Cardiac muscle cell (in vitro differentiated cells and primary cell): ENCODE results near the gene OR1J1. TPM values are rescaled to one million over a fixed set of nuclear protein-coding genes. Genes with fewer than 3 reads are reported as not detected.

ENCODE experiments used
- DNase-seq, 2 donors: peaks; one replicate each; pipeline versions ENCODE4 v3.0.0 to v3.0.0-alpha.2; 2010 to 2017; ENCODE audit warnings: low read depth in 1 of 2, low spot score in 1 of 2
- H3K27ac ChIP-seq: fragments of 200-600 bp; sonication (generic); 2 replicates; pipeline ENCODE4 v1.5.1; 2016
- H3K27me3 ChIP-seq: fragments of 200-600 bp; sonication (generic); 2 replicates; pipeline ENCODE4 v1.6.0; 2016; ENCODE audit warnings: control low read depth
- H3K36me3 ChIP-seq: fragments of 200-600 bp; sonication (generic); 2 replicates; pipeline ENCODE4 v1.5.1; 2016; ENCODE audit warnings: control low read depth
- H3K4me1 ChIP-seq: fragments of 200-600 bp; sonication (generic); 2 replicates; pipeline ENCODE4 v1.8.1; 2017; ENCODE audit warnings: low read depth, mild to moderate bottlenecking, mixed run types
- H3K4me3 ChIP-seq: fragments of 200-600 bp; sonication (generic); 2 replicates; pipeline ENCODE4 v1.5.1; 2016; ENCODE audit warnings: mild to moderate bottlenecking
- H3K9me3 ChIP-seq: fragments of 200-600 bp; sonication (generic); 2 replicates; pipeline ENCODE4 v1.5.1; 2017; ENCODE audit warnings: low read depth, mild to moderate bottlenecking, control low read depth
- polyA plus RNA-seq: library from polyadenylated mRNA; unstranded; fragments of >200 nt; fragmentation: Nextera tagmentation; extraction: Ambion mirVana; gene quantifications from 2 replicates; pipeline ENCODE4 v1.2.1, GENCODE V29; 2016
- total RNA-seq: library from RNA; depleted of rRNA; stranded (reverse); fragments of >200 nt; gene quantifications from 2 replicates; pipeline ENCODE4 v1.2.3, GENCODE V29; 2016
- TF ChIP-seq, protein P1 (sequence below): IDR thresholded peaks from 2 replicates; pipeline ENCODE4 v1.5.1; 2012; ENCODE audit warnings: low read depth, mild to moderate bottlenecking, low read length

OR1J1 gene
- total and polyA plus RNA-seq, 2 experiments from 2014 or later: not detected

- H3K36me3 ChIP-seq: no peaks in the 10 kb centered on the region
These were observed 40.5 kb upstream of the OR1J1 start for GRCh38 chr9:122518226-122518625.

DNA sequence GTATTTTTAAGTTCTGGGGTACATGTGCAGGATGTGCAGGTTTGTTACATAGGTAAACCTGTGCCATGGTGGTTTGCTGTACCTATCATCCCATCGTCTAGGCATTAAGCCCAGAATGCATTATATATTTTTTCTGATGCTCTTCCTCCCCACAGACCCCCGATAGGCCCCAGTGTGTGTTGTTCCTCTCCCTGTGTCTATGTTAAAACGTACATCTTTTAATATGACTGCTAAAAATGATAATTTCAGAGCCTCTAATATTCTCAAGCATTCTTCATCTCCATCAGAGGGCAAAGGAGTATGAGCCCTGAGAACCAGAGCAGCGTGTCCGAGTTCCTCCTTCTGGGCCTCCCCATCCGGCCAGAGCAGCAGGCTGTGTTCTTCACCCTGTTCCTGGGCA lies 32.8 kb upstream of the OR1J1 start, which contains the start of gene OR1J2:
Gene OR1J2, plus strand, starts transcription at position 301 of the 400 bp plus-strand sequence. Its CDS starts 0 bp downstream, at position 301.
- H3K4me3 ChIP-seq: no peak within 1 kb of the TSS
- TF ChIP-seq, protein P1, sequence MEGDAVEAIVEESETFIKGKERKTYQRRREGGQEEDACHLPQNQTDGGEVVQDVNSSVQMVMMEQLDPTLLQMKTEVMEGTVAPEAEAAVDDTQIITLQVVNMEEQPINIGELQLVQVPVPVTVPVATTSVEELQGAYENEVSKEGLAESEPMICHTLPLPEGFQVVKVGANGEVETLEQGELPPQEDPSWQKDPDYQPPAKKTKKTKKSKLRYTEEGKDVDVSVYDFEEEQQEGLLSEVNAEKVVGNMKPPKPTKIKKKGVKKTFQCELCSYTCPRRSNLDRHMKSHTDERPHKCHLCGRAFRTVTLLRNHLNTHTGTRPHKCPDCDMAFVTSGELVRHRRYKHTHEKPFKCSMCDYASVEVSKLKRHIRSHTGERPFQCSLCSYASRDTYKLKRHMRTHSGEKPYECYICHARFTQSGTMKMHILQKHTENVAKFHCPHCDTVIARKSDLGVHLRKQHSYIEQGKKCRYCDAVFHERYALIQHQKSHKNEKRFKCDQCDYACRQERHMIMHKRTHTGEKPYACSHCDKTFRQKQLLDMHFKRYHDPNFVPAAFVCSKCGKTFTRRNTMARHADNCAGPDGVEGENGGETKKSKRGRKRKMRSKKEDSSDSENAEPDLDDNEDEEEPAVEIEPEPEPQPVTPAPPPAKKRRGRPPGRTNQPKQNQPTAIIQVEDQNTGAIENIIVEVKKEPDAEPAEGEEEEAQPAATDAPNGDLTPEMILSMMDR: no peak
- no peak within 1 kb of the TSS for H3K27ac ChIP-seq
- no peaks in the 10 kb centered on the region for H3K4me1 ChIP-seq
- no peak for DNase-seq
- no peaks in the 10 kb centered on the region for H3K27me3 ChIP-seq
- H3K9me3 ChIP-seq: no peaks in the 10 kb centered on the region
- H3K36me3 ChIP-seq: no peaks in the 10 kb centered on the region

More at GRCh38 chr9:122518226-122518625, 40.5 kb upstream of the OR1J1 start:
- Histone ChIP-seq H3K4me1 (no peaks in the 10 kb centered on the region), H3K4me3 (no peak overlapping the region), H3K9me3 (no peaks in the 10 kb centered on the region), H3K27me3 (no peaks in the 10 kb centered on the region), H3K27ac (no peak overlapping the region)
- DNase-seq: no peak
- TF ChIP-seq, protein P1: no peak

DNA sequence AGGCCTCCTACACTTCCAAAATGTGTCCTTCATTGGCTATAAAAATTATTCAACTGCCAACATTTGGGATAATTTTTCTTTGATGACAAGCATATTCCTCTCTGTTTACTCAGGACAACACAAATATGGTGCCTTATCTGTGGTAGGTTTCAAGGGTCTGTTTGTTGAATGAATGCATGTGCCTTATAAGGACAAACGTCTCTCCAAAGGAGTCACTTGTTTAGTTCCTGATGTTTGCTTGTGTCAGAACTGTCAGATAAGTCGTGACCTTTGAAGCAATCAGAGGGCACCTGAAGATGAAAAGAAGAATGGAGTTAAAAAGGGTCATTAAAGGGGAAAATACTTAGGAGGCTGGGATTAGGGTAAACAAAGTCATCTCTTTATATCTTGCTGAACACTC lies 29.2 kb upstream of the OR1J1 start:
- no peak for DNase-seq
- no peak overlapping the region for H3K27ac ChIP-seq
- TF ChIP-seq, protein P1: no peak
- H3K9me3 ChIP-seq: no peaks in the 10 kb centered on the region
- H3K4me1 ChIP-seq: no peaks in the 10 kb centered on the region
- H3K4me3 ChIP-seq: no peak overlapping the region
- no peaks in the 10 kb centered on the region for H3K36me3 ChIP-seq
- no peaks in the 10 kb centered on the region for H3K27me3 ChIP-seq

DNA sequence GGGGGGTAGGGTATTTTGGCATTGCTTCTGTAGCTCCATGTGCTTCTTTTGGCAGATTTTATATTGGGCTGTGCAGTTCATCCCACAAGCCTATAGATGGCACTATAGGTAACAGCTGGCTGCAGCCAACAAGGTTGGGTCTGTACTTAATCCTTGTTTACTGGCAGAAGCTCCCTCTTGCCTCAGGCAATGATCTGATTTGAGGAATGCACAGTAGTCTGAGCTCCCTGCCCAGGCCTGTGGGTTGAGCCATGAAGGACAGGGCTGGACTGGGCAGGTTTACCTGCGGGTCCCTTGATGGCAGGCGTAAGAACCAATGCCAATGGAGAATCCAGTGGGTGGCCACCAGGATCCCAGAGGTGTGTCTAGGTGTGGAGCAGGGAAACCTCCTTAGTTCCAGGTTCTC lies 21.2 kb upstream of the OR1J1 start:
- H3K4me3 ChIP-seq: no peak overlapping the region
- no peaks in the 10 kb centered on the region for H3K9me3 ChIP-seq
- no peaks in the 10 kb centered on the region for H3K36me3 ChIP-seq
- TF ChIP-seq, protein P1: peak; percentile 87
- no peaks in the 10 kb centered on the region for H3K27me3 ChIP-seq
- no peaks in the 10 kb centered on the region for H3K4me1 ChIP-seq
- H3K27ac ChIP-seq: no peak overlapping the region
- DNase-seq: peak in 1 of 2 donors; percentile 67

DNA sequence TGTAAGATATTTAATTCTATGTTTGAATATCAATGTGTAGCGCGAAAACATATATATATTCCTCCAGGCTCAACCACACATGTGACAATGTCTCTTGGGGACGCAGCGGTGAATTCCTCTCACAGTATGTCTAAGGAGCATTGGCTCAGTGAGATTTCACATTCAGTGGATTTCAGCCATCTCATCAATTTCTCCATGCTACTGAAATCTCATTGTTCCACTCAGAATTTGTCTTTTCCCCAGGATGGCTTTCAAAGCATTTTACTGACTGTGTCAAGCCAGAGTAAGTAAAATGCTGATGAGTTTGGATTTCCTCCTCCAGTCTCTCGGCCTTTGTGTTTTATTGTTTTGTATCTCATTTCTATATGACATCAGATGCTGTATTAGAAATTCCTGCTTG lies 1.3 kb upstream of the OR1J1 start:
- Histone ChIP-seq H3K36me3 (no peaks in the 10 kb centered on the region), H3K27ac (no peak overlapping the region), H3K4me1 (no peaks in the 10 kb centered on the region), H3K4me3 (no peak overlapping the region), H3K27me3 (no peaks in the 10 kb centered on the region), H3K9me3 (peaks cover 3% of the 10 kb centered on the region)
- no peak for DNase-seq
- TF ChIP-seq, protein P1: no peak

GRCh38 chr9:122477346-122477745 lies 380 bp downstream of the OR1J1 start:
- no peaks in the 10 kb centered on the region for H3K27me3 ChIP-seq
- no peak for DNase-seq
- TF ChIP-seq, protein P1: no peak
- H3K4me3 ChIP-seq: no peak overlapping the region
- H3K27ac ChIP-seq: no peak overlapping the region
- no peaks in the 10 kb centered on the region for H3K36me3 ChIP-seq
- no peaks in the 10 kb centered on the region for H3K4me1 ChIP-seq
- H3K9me3 ChIP-seq: peaks cover 3% of the 10 kb centered on the region
